ENCODE measurements around the gene ZC3H8. TPM values are rescaled to one million over a fixed set of nuclear protein-coding genes. Genes with fewer than 3 reads are reported as not detected.

The ZC3H8 gene
- total RNA-seq: 2.1 and 7.0 TPM in 2 replicates

DNA sequence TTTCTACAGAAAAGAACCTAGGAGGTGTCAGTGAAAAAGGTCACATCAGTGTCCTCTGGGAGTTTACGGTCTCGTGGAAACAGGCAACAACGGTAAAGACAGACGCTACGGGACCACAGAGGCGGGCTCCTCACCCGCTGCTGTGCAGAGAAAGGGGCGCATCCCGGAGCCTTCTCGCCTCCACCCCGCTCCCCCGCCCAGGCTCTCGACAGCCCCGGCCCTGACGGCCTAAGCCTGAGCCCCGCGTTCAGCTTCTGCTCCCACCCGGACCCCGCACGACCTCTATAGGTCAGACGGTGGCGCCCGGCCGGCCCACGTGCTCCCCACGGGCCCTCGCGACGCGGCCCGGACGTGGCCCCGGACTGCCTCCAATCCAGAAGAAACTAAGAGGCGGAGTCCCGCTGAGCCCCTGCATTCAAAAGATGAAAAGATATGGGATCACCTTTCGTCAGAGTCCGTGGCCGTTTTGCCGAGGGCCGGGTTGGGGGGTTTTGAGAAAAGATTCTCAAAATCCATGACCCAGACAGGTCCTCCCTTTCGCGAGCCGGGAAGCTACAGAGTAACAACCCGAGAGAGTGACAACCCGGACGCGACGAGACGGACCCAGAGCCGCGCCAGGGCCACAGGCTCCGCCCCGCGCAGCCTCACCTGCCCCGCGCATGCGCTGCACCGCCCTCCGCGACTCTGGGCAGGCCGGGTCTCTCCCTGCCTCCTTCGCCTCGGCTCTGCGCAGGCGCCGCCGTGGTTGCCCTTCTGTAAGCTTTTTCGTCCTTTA, at the start of gene ZC3H8:
ZC3H8 (minus strand) TSS at position 577 of the 775 bp plus-strand sequence; CDS start at position 516, 61 bp downstream.

DNA sequence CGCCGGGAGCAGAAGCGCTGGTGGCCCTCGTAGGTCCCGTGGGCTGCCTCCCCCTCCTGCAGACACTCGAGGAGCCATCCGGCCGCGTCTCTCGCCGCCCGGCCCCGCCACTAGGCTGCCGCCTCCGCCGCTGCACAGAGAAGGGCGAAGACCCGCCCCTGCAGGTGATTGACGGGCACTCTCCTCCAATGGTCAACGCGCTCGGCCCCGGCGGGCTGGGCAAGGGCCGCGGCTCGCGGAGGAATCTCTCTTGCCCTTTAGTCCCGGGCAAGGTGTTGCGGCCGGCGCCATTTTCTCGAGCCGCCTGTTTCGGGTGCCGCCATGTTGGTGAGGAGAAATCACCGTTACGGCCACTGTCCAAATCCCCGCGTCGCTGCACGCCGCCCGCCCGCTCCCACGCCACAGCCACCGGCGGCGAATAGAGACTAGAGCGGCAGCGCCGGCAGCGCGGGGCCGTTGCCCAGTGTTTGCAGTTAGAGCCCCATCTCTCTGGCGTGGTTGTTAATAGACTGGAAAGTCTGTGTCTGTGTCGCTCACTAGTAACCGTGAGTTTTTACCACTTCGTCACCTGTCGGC, 20.6 kb upstream of the ZC3H8 start, which contains the start of gene ZC3H6:
ZC3H6 (plus strand) TSS at position 287 of the 576 bp plus-strand sequence. CDS start 398 bp downstream, outside the sequence.

Other genes with a start within 250 kb of the ZC3H8 start
- gene TMEM87B, start 199.8 kb downstream of the ZC3H8 start, total RNA-seq: 65.6 and 77.0 TPM in 2 replicates
- gene FBLN7, start 116.7 kb downstream of the ZC3H8 start, total RNA-seq: 0.66 and 2.9 TPM in 2 replicates
- 2.4 and 2.7 TPM in 2 replicates for gene ZC3H6, start 20.6 kb upstream of the ZC3H8 start, total RNA-seq
- 5.7 and 7.2 TPM in 2 replicates for gene RGPD8, start 178.6 kb upstream of the ZC3H8 start, total RNA-seq
- 25.2 and 103 TPM in 2 replicates for gene TTL, start 227.1 kb upstream of the ZC3H8 start, total RNA-seq

Measured in placental pericyte (primary cell).